Endodermal cell (in vitro differentiated cells): ENCODE measurements around the gene LARP1. TPM values are rescaled to one million over a fixed set of nuclear protein-coding genes. Genes with fewer than 3 reads are reported as not detected.
"Not testable (repeated sequence)": the region's sequence is repeated elsewhere in the genome, so short reads cannot be mapped to it uniquely, and the experiment has no call there.

Source experiments
- DNase-seq: peaks from one replicate; pipeline ENCODE4 v3.0.0-alpha.2; 2017
- H3K27ac ChIP-seq: 2 replicates; pipeline ENCODE4 v1.5.1; 2013; ENCODE audit warnings: mild to moderate bottlenecking, low read depth, low read length, moderate library complexity
- H3K27me3 ChIP-seq: 2 replicates; pipeline ENCODE4 v1.6.1; 2013; ENCODE audit warnings: mild to moderate bottlenecking, low read length, moderate library complexity; ENCODE audit not compliant: insufficient read depth, control insufficient read depth, poor library complexity, severe bottlenecking
- H3K36me3 ChIP-seq: 2 replicates; pipeline ENCODE4 v1.7.0; 2013; ENCODE audit warnings: mild to moderate bottlenecking, low read length, moderate library complexity; ENCODE audit not compliant: control insufficient read depth, insufficient read depth
- H3K4me1 ChIP-seq: one replicate; pipeline ENCODE4 v1.7.0; 2013; ENCODE audit warnings: low read length; ENCODE audit not compliant: control insufficient read depth, insufficient read depth
- H3K4me3 ChIP-seq: 2 replicates; pipeline ENCODE4 v1.5.1; 2013; ENCODE audit warnings: mild to moderate bottlenecking, low read length, moderate library complexity
- H3K9ac ChIP-seq: 2 replicates; pipeline ENCODE4 v1.6.1; 2013; ENCODE audit warnings: mild to moderate bottlenecking, low read length, moderate library complexity; ENCODE audit not compliant: poor library complexity, severe bottlenecking; ENCODE audit errors: extremely low read depth
- H3K9me3 ChIP-seq: 2 replicates; pipeline ENCODE4 v1.6.1; 2013; ENCODE audit warnings: mild to moderate bottlenecking, low read length, moderate library complexity; ENCODE audit not compliant: control insufficient read depth
- H3K27ac Mint-ChIP-seq: 2 replicates; pipeline ENCODE4 v1.8.0; 2020; ENCODE audit warnings: mixed read lengths
- H3K27me3 Mint-ChIP-seq: 2 replicates; pipeline ENCODE4 v1.8.0; 2021; ENCODE audit warnings: mild to moderate bottlenecking, mixed read lengths; ENCODE audit not compliant: insufficient read depth
- H3K36me3 Mint-ChIP-seq: 2 replicates; pipeline ENCODE4 v1.8.0; 2020; ENCODE audit warnings: low read depth, mixed read lengths
- H3K4me1 Mint-ChIP-seq: 2 replicates; pipeline ENCODE4 v1.8.0; 2020; ENCODE audit warnings: mixed read lengths
- H3K4me3 Mint-ChIP-seq: 2 replicates; pipeline ENCODE4 v1.8.0; 2020; ENCODE audit warnings: mild to moderate bottlenecking, moderate library complexity, mixed read lengths
- H3K9me3 Mint-ChIP-seq: 2 replicates; pipeline ENCODE4 v1.8.0; 2020; ENCODE audit warnings: mild to moderate bottlenecking, mixed read lengths
- CTCF ChIP-seq: fragments of 200-600 bp; sonication (generic); conservative IDR thresholded peaks from 2 replicates; pipeline ENCODE4 v1.5.0; 2021; ENCODE audit warnings: antibody characterized with exemption, mild to moderate bottlenecking
- WGBS, 2 experiments: methylation state at CpG; one replicate each; pipeline versions ENCODE4 v1.1.5 to v1.1.7; 2013; ENCODE audit warnings: missing lambda C conversion rate in 2 of 2, mixed read lengths in 1 of 2; ENCODE audit not compliant: insufficient coverage in 1 of 2, insufficient read length in 1 of 2; 5-methylcytosine and 5-hydroxymethylcytosine counted together
- total RNA-seq, 2 donors: library from RNA; stranded (reverse); fragmentation: NEBNext Ultra II Directional in 1 of 2; extraction: Animal tissue kit (Norgen Biotek cat#: 25700) in 1 of 2; gene quantifications; 2 replicates in 1 of 2; 3 replicates in 1 of 2; pipeline ENCODE4 v1.2.1, GENCODE V29; 2021

The LARP1 gene
- total RNA-seq, 2 donors from 2014 or later = 193 to 273 TPM

- H3K27ac Mint-ChIP-seq = no peak overlapping the region
- H3K4me3 ChIP-seq = no peak overlapping the region
Measured at GRCh38 chr5:154830219-154830595, 75.0 kb downstream of the LARP1 start.

GRCh38 chr5:154830596-154830995 lies 75.4 kb downstream of the LARP1 start:
- Mint-ChIP-seq H3K9me3 (no peaks in the 10 kb centered on the region), H3K27ac (no peak overlapping the region), H3K36me3 (peaks cover 34% of the 10 kb centered on the region), H3K4me3 (no peak overlapping the region), H3K27me3 (no peaks in the 10 kb centered on the region), H3K4me1 (peaks cover 15% of the 10 kb centered on the region)
- no peaks in the 10 kb centered on the region for H3K9me3 ChIP-seq
- DNase-seq = no peak
- H3K4me3 ChIP-seq = no peak overlapping the region
- H3K9ac ChIP-seq = no peak overlapping the region
- H3K27me3 ChIP-seq = no peaks in the 10 kb centered on the region
- H3K27ac ChIP-seq = no peak overlapping the region
- 94 to 95% methylated on average over 4 of the region's 4 CpGs for whole genome bisulfite sequencing, 2 experiments
- H3K36me3 ChIP-seq = peaks cover 21% of the 10 kb centered on the region
- TF ChIP-seq CTCF = no peak
- peaks cover 24% of the 10 kb centered on the region for H3K4me1 ChIP-seq

More at GRCh38 chr5:154830219-154830595, 75.0 kb downstream of the LARP1 start:
- H3K36me3 ChIP-seq = peaks cover 21% of the 10 kb centered on the region
- TF ChIP-seq CTCF = no peak
- DNase-seq = no peak
- H3K27ac ChIP-seq = no peak overlapping the region
- no peaks in the 10 kb centered on the region for H3K27me3 ChIP-seq
- 96 to 98% methylated on average over 6 to 7 of the region's 7 CpGs for WGBS, 2 experiments
- peaks cover 22% of the 10 kb centered on the region for H3K4me1 ChIP-seq
- H3K4me3 Mint-ChIP-seq = no peak overlapping the region
- H3K36me3 Mint-ChIP-seq = peaks cover 35% of the 10 kb centered on the region
- peaks cover 15% of the 10 kb centered on the region for H3K4me1 Mint-ChIP-seq
- no peak overlapping the region for H3K9ac ChIP-seq
- no peaks in the 10 kb centered on the region for H3K9me3 ChIP-seq
- H3K9me3 Mint-ChIP-seq = no peaks in the 10 kb centered on the region
- no peaks in the 10 kb centered on the region for H3K27me3 Mint-ChIP-seq

DNA sequence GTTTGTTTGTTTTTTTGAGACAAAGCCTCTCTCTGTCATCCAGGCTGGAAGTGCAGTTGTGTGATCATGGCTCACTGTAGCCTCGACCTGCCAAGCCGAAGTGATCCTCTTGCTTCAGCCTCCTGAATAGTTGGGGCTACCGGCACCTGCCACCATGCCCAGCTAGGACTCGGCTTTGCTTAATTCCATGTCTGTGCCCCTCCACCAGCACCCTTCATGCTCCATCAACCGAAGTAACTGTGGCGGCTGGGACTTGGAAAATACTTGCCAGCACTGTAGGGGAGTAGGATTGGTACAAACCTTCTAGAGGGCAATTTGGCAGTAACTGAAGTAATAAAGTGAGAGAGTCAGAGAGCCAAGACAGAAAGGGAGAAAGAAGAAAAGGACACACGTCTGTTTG lies 76.3 kb downstream of the LARP1 start:
- 93 to 97% methylated on average over 6 to 7 of the region's 7 CpGs for WGBS, 2 experiments
- H3K36me3 Mint-ChIP-seq = peaks cover 30% of the 10 kb centered on the region
- Histone ChIP-seq H3K4me1 (peaks cover 24% of the 10 kb centered on the region), H3K9ac (no peak overlapping the region), H3K36me3 (peaks cover 21% of the 10 kb centered on the region), H3K27ac (no peak overlapping the region), H3K27me3 (no peaks in the 10 kb centered on the region), H3K9me3 (no peaks in the 10 kb centered on the region), H3K4me3 (no peak overlapping the region)
- DNase-seq = no peak
- H3K27ac Mint-ChIP-seq = no peak overlapping the region
- no peak overlapping the region for H3K4me3 Mint-ChIP-seq
- no peak for TF ChIP-seq CTCF
- no peaks in the 10 kb centered on the region for H3K9me3 Mint-ChIP-seq
- no peaks in the 10 kb centered on the region for H3K27me3 Mint-ChIP-seq
- peaks cover 15% of the 10 kb centered on the region for H3K4me1 Mint-ChIP-seq

DNA sequence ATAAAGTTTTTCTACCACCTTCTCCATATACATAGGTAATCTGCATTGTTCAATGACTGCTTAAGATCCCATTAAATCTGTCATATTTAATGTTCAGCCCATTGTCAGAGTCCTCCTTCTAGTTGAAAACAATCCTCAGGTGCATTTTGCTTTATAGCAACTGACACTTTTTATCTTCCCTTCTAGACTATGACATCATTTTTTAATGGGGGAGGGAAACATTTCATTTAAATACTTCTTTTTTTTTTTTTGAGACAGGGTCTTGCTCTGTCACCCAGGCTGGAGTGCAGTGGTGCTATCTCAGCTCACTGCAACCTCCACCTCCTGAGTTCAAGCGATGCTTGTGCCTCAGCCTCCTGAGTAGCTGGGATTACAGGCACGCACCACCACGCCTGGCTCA lies 77.6 kb downstream of the LARP1 start:
- 98 to 100% methylated on average over 1 to 3 of the region's 3 CpGs for WGBS, 2 experiments

More for the DNA sequence above, 77.6 kb downstream of the LARP1 start:
- not testable (repeated sequence) for H3K9me3 ChIP-seq, DNase-seq, H3K27ac ChIP-seq, H3K27ac Mint-ChIP-seq, H3K9me3 Mint-ChIP-seq, H3K27me3 Mint-ChIP-seq, H3K27me3 ChIP-seq, H3K9ac ChIP-seq, H3K4me3 ChIP-seq, H3K4me3 Mint-ChIP-seq
- H3K4me1 Mint-ChIP-seq = peaks cover 22% of the 10 kb centered on the region
- Histone ChIP-seq H3K4me1 (peaks cover 24% of the 10 kb centered on the region), H3K36me3 (peaks cover 21% of the 10 kb centered on the region)
- H3K36me3 Mint-ChIP-seq = peaks cover 30% of the 10 kb centered on the region
